Esophagus squamous epithelium (tissue), 5 donors: ENCODE measurements around the gene GAL3ST3. TPM values are rescaled to one million over a fixed set of nuclear protein-coding genes. Genes with fewer than 3 reads are reported as not detected.
"Not testable (repeated sequence)": the region's sequence is repeated elsewhere in the genome, so short reads cannot be mapped to it uniquely, and the experiment has no call there.

Experiments used
- DNase-seq: peaks from one replicate; lab custom pipeline; 2025; lab: John Stamatoyannopoulos, UW
- H3K27ac ChIP-seq, 4 donors: fragments of 200-600 bp; sonication (generic); one replicate each; pipeline ENCODE4 v1.5.1; 2016 to 2019; ENCODE audit warnings: mild to moderate bottlenecking in 1 of 4
- H3K27me3 ChIP-seq, 4 donors: fragments of 200-600 bp; sonication (generic); 1 replicate in 3 of 4; 2 replicates in 1 of 4; pipeline versions ENCODE4 v1.5.1 to v1.6.0; 2017 to 2021; ENCODE audit warnings: antibody characterized with exemption in 1 of 4
- H3K36me3 ChIP-seq, 3 donors: fragments of 200-600 bp; sonication (generic); one replicate each; pipeline ENCODE4 v1.5.1; 2016 to 2019
- H3K4me1 ChIP-seq, 3 donors: fragments of 200-600 bp; sonication (generic); one replicate each; pipeline ENCODE4 v1.5.1; 2017 to 2019
- H3K4me3 ChIP-seq, 4 donors: fragments of 200-600 bp; sonication (generic); 1 replicate in 3 of 4; 2 replicates in 1 of 4; pipeline ENCODE4 v1.5.1; 2016 to 2019; ENCODE audit warnings: mild to moderate bottlenecking in 2 of 4, moderate library complexity in 1 of 4
- H3K9me3 ChIP-seq, 3 donors: fragments of 200-600 bp; sonication (generic); one replicate each; pipeline ENCODE4 v1.5.1; 2016 to 2019
- POLR2A ChIP-seq, 4 donors: fragments of 450-650 bp; IDR thresholded peaks; one replicate each; pipeline ENCODE4 v1.6.1; 2017; ENCODE audit warnings: antibody characterized with exemption in 4 of 4, mild to moderate bottlenecking in 4 of 4, moderate library complexity in 3 of 4
- WGBS, 2 donors: methylation state at CpG; one replicate each; pipeline ENCODE4 v1.1.5; 2018; 5-methylcytosine and 5-hydroxymethylcytosine counted together
- intact Hi-C: fragments of 100-400 bp; cut with DNase I; formaldehyde crosslinking; loops from one replicate; pipeline ENCODE4 v1.15.0; 2022
- total RNA-seq, 4 donors: library from RNA; depleted of rRNA; stranded (reverse); fragments of >200 nt; gene quantifications; one replicate each; pipeline ENCODE4 v1.1.0, GENCODE V29; 2016
- TF ChIP-seq, protein P1 (sequence below), 6 experiments: fragments of 450-650 bp in 4 of 6; fragments of 200-600 bp in 2 of 6; sonication (generic) in 2 of 6; IDR thresholded peaks; one replicate each; pipeline ENCODE4 v1.5.1; 2016 to 2019; ENCODE audit warnings: antibody characterized with exemption in 6 of 6, mild to moderate bottlenecking in 4 of 6, moderate library complexity in 4 of 6
- donor health status: DM: yes; HTN: yes; CAD: no.

GAL3ST3 gene
- total RNA-seq, 4 donors from 2014 or later: not detected

- Histone ChIP-seq H3K4me3 (peak overlapping the region in 2 of 4 donors; percentile 12 to 38), H3K27ac (peak overlapping the region; percentile 9 to 84 (median 64)), H3K36me3 (no peaks in the 10 kb centered on the region), H3K27me3 (peaks cover 0 to 30% (median 2%) of the 10 kb centered on the region in 4 donors), H3K9me3 (no peaks in the 10 kb centered on the region), H3K4me1 (peaks cover 14 to 36% (median 15%) of the 10 kb centered on the region in 3 donors)
- intact Hi-C loops: no loop called here
- 45 to 81% methylated on average over 5 to 7 of the region's 12 CpGs for WGBS, 2 donors
- no peak for DNase-seq
- no peak for TF ChIP-seq POLR2A (IDR thresholded peaks at IDR 0.05)
- TF ChIP-seq, protein P1, sequence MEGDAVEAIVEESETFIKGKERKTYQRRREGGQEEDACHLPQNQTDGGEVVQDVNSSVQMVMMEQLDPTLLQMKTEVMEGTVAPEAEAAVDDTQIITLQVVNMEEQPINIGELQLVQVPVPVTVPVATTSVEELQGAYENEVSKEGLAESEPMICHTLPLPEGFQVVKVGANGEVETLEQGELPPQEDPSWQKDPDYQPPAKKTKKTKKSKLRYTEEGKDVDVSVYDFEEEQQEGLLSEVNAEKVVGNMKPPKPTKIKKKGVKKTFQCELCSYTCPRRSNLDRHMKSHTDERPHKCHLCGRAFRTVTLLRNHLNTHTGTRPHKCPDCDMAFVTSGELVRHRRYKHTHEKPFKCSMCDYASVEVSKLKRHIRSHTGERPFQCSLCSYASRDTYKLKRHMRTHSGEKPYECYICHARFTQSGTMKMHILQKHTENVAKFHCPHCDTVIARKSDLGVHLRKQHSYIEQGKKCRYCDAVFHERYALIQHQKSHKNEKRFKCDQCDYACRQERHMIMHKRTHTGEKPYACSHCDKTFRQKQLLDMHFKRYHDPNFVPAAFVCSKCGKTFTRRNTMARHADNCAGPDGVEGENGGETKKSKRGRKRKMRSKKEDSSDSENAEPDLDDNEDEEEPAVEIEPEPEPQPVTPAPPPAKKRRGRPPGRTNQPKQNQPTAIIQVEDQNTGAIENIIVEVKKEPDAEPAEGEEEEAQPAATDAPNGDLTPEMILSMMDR (IDR thresholded peaks at IDR 0.05): no peak
Observed at GRCh38 chr11:66012946-66013761, 35.8 kb downstream of the GAL3ST3 start.

DNA sequence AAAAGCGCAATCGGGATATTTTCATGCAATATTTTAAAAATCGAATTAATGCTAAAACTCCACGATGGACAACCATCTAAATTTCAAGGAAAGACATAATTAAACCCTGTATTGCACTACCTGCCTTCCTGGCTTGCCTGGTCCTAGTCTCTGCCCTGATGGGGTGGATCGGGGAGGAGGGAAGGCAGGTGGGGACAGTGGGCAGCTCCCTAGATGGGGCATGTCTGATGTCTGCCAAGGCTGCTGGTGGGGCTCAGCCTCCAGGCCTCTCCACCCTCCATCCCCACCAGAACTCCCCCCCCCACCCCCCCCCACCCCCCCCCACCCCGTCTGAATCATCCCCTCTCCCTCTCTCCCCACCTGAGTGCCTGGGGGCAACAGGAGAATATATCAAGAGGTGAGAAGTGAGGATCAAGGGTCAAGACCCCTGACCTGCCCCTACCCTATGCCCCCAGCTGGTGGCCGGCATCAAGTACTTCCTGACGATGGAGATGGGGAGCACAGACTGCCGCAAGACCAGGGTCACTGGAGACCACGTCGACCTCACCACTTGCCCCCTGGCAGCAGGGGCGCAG is 36.5 kb downstream of the GAL3ST3 start:
- intact Hi-C loops: no loop called here
- Histone ChIP-seq H3K27me3 (peaks cover 0 to 30% (median 2%) of the 10 kb centered on the region in 4 donors), H3K9me3 (no peaks in the 10 kb centered on the region), H3K4me1 (peaks cover 14 to 43% (median 18%) of the 10 kb centered on the region in 3 donors), H3K36me3 (no peaks in the 10 kb centered on the region), H3K4me3 (peak overlapping the region; percentile 27 to 60 (median 37)), H3K27ac (peak overlapping the region in 3 of 4 donors; percentile 65 to 84 (median 76))
- WGBS, 2 donors: 44 to 68% methylated on average over 6 to 8 of the region's 12 CpGs
- TF ChIP-seq POLR2A (IDR thresholded peaks at IDR 0.05): no peak
- TF ChIP-seq, protein P1 (IDR thresholded peaks at IDR 0.05): no peak
- no peak for DNase-seq

GRCh38 chr11:66011785-66012303 is 37.1 kb downstream of the GAL3ST3 start, which contains the start of gene CST6:
Gene CST6, plus strand, starts transcription at chr11:66012008. Its CDS starts 37 bp downstream, at chr11:66012045.
- Histone ChIP-seq H3K27me3 (peaks cover 0 to 30% (median 2%) of the 10 kb centered on the region in 4 donors), H3K4me3 (peak within 1 kb of the TSS; percentile 27 to 60 (median 37)), H3K27ac (peak within 1 kb of the TSS; percentile 51 to 84 (median 70)), H3K36me3 (peaks cover 0 to under 1% (median 0%) of the 10 kb centered on the region in 3 donors), H3K9me3 (no peaks in the 10 kb centered on the region), H3K4me1 (peaks cover 14 to 49% (median 24%) of the 10 kb centered on the region in 3 donors)
- intact Hi-C loops: no loop called here
- no peak for DNase-seq
- 47% methylated on average over 6 of the region's 61 CpGs; no CpG with 5 or more reads in 1 of the 2 donors for WGBS, 2 donors
- TF ChIP-seq, protein P1 (IDR thresholded peaks at IDR 0.05): no peak
- TF ChIP-seq POLR2A (IDR thresholded peaks at IDR 0.05): no peak

GRCh38 chr11:66011239-66011784 is 37.6 kb downstream of the GAL3ST3 start:
- TF ChIP-seq, protein P1 (IDR thresholded peaks at IDR 0.05): no peak
- TF ChIP-seq POLR2A (IDR thresholded peaks at IDR 0.05): no peak
- H3K27ac ChIP-seq: peak overlapping the region; percentile 51 to 84 (median 70)
- intact Hi-C loops: no loop called here
- peaks cover 14 to 50% (median 24%) of the 10 kb centered on the region in 3 donors for H3K4me1 ChIP-seq
- peak overlapping the region; percentile 27 to 60 (median 37) for H3K4me3 ChIP-seq
- DNase-seq: no peak
- peaks cover 0 to 30% (median 2%) of the 10 kb centered on the region in 4 donors for H3K27me3 ChIP-seq
- WGBS, 2 donors: 29 to 38% methylated on average over 3 to 7 of the region's 14 CpGs
- no peaks in the 10 kb centered on the region for H3K9me3 ChIP-seq
- H3K36me3 ChIP-seq: peaks cover 0 to 6% (median 0%) of the 10 kb centered on the region in 3 donors

DNA sequence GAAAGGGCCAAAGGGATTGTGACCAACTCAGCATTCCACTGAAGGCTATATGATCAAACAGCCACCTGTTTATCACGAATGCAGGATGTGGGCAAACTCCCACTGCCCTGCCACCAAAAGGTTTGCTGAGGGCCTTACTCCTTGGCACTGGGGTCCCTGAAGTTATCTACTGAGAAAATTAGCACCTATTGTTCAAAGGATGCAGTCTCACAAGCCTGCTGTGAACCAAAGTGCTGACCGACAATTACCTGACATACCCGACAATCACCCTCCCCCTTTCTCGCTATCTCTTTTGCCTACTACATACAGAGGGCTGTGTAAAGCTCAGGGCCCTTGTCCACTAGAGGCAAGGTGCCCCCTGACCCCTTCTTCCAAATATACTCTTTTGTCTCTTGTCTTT is 38.9 kb downstream of the GAL3ST3 start:
- H3K4me3 ChIP-seq, intact Hi-C loops, H3K27ac ChIP-seq, DNase-seq, H3K9me3 ChIP-seq: not testable (repeated sequence)
- WGBS, 2 donors: 75 to 84% methylated on average over 4 of the region's 4 CpGs
- Histone ChIP-seq H3K4me1 (peaks cover 14 to 50% (median 24%) of the 10 kb centered on the region in 3 donors), H3K27me3 (peaks cover 0 to 30% (median 2%) of the 10 kb centered on the region in 4 donors), H3K36me3 (peaks cover 0 to 19% (median 0%) of the 10 kb centered on the region in 3 donors)
